ENCODE data around the gene AMH.
A peak's percentile ranks its signal among the peaks of the same experiment; 100 is the strongest.

DNA sequence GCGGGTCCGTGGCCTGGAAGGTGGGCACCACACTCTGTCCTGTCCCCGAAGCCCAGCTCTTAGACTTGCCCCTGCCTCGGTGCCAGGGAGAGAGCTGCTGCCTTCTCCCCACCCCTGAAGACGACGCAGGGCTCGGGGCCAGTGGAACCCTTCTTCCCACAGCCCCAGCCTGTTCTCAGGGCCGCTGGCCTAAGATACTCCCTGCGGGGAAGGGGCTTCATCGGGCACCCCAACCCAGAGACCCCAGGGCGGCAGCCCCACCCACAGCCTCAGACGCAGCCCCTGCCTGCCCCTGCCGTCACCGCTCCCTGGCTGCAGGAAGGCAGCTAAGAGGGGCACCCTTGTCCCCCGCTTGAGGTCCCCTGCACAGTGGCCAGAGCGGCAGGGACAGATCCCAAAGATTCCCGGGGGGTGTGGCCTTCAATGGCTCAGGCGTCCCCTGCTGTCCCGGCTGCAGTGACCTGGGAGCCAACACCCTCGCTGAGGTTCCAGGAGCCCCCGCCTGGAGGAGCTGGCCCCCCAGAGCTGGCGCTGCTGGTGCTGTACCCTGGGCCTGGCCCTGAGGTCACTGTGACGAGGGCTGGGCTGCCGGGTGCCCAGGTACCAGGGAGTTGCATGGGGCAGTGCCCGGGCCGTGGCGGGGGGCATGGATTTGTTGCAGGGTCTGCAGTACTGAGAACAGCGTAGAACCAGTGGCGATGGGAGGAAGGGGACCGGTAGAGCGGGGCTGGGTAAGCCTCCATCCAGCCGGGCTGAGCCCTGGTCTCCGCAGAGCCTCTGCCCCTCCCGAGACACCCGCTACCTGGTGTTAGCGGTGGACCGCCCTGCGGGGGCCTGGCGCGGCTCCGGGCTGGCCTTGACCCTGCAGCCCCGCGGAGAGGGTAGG is 1.0 kb downstream of the AMH start:
- TF ChIP-seq SRF (IDR thresholded peaks at IDR 0.05; ENCODE audit: low read depth, low read length) = no peak
- TF ChIP-seq RFX5 (IDR thresholded peaks at IDR 0.05; ENCODE audit: low read depth, low read length) = no peak
- TF ChIP-seq, protein P1, sequence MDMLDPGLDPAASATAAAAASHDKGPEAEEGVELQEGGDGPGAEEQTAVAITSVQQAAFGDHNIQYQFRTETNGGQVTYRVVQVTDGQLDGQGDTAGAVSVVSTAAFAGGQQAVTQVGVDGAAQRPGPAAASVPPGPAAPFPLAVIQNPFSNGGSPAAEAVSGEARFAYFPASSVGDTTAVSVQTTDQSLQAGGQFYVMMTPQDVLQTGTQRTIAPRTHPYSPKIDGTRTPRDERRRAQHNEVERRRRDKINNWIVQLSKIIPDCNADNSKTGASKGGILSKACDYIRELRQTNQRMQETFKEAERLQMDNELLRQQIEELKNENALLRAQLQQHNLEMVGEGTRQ (IDR thresholded peaks at IDR 0.05; ENCODE audit: low read depth, low read length) = no peak
- TF ChIP-seq, protein P1 (CRISPR knock-in tag; IDR thresholded peaks at IDR 0.05; ENCODE audit: borderline replicate concordance) = no peak
- no peak for TF ChIP-seq FOXM1 (CRISPR knock-in tag; IDR thresholded peaks at IDR 0.05)
- TF ChIP-seq, protein P2, sequence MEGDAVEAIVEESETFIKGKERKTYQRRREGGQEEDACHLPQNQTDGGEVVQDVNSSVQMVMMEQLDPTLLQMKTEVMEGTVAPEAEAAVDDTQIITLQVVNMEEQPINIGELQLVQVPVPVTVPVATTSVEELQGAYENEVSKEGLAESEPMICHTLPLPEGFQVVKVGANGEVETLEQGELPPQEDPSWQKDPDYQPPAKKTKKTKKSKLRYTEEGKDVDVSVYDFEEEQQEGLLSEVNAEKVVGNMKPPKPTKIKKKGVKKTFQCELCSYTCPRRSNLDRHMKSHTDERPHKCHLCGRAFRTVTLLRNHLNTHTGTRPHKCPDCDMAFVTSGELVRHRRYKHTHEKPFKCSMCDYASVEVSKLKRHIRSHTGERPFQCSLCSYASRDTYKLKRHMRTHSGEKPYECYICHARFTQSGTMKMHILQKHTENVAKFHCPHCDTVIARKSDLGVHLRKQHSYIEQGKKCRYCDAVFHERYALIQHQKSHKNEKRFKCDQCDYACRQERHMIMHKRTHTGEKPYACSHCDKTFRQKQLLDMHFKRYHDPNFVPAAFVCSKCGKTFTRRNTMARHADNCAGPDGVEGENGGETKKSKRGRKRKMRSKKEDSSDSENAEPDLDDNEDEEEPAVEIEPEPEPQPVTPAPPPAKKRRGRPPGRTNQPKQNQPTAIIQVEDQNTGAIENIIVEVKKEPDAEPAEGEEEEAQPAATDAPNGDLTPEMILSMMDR (CRISPR knock-in tag; IDR thresholded peaks at IDR 0.05) = no peak
- no peak for TF ChIP-seq ZNF205 (CRISPR knock-in tag; IDR thresholded peaks at IDR 0.05)
- no peak for TF ChIP-seq ZKSCAN1 (IDR thresholded peaks at IDR 0.05; ENCODE audit: low read length)
- TF ChIP-seq HNRNPL (IDR thresholded peaks at IDR 0.05; ENCODE audit: low read depth, low read length) = peak; percentile 82
- no peak for TF ChIP-seq CHD2 (IDR thresholded peaks at IDR 0.05; ENCODE audit: low read depth, low read length)
- TF ChIP-seq, protein P3, sequence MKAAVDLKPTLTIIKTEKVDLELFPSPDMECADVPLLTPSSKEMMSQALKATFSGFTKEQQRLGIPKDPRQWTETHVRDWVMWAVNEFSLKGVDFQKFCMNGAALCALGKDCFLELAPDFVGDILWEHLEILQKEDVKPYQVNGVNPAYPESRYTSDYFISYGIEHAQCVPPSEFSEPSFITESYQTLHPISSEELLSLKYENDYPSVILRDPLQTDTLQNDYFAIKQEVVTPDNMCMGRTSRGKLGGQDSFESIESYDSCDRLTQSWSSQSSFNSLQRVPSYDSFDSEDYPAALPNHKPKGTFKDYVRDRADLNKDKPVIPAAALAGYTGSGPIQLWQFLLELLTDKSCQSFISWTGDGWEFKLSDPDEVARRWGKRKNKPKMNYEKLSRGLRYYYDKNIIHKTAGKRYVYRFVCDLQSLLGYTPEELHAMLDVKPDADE (CRISPR knock-in tag; IDR thresholded peaks at IDR 0.05) = no peak
- TF ChIP-seq, protein P4, sequence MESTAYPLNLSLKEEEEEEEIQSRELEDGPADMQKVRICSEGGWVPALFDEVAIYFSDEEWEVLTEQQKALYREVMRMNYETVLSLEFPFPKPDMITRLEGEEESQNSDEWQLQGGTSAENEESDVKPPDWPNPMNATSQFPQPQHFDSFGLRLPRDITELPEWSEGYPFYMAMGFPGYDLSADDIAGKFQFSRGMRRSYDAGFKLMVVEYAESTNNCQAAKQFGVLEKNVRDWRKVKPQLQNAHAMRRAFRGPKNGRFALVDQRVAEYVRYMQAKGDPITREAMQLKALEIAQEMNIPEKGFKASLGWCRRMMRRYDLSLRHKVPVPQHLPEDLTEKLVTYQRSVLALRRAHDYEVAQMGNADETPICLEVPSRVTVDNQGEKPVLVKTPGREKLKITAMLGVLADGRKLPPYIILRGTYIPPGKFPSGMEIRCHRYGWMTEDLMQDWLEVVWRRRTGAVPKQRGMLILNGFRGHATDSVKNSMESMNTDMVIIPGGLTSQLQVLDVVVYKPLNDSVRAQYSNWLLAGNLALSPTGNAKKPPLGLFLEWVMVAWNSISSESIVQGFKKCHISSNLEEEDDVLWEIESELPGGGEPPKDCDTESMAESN (CRISPR knock-in tag; conservative IDR thresholded peaks at IDR 0.05) = no peak
- no peak for TF ChIP-seq ZNF776 (CRISPR knock-in tag; IDR thresholded peaks at IDR 0.05)
- TF ChIP-seq NFE2L1 (CRISPR knock-in tag; IDR thresholded peaks at IDR 0.05; ENCODE audit: borderline replicate concordance) = no peak
- no peak for TF ChIP-seq PHF8 (CRISPR knock-in tag; IDR thresholded peaks at IDR 0.05)

Measured in HepG2 (cell line).